Retinal pigment epithelial cell (primary cell): ENCODE data around the gene TEF.

Experiments used
- DNase-seq: peaks from one replicate; pipeline ENCODE4 v3.0.0-alpha.2; 2010; ENCODE audit warnings: low read depth
- H3K4me3 ChIP-seq: 2 replicates; pipeline ENCODE4 v1.5.1; 2011; ENCODE audit warnings: mild to moderate bottlenecking, low read length, control low read depth, moderate library complexity
- TF ChIP-seq, protein P1 (sequence below): conservative IDR thresholded peaks from 2 replicates; pipeline ENCODE4 v1.5.1; 2011; ENCODE audit warnings: low read depth, low read length, control low read depth, inconsistent platforms

Gene TEF

DNA sequence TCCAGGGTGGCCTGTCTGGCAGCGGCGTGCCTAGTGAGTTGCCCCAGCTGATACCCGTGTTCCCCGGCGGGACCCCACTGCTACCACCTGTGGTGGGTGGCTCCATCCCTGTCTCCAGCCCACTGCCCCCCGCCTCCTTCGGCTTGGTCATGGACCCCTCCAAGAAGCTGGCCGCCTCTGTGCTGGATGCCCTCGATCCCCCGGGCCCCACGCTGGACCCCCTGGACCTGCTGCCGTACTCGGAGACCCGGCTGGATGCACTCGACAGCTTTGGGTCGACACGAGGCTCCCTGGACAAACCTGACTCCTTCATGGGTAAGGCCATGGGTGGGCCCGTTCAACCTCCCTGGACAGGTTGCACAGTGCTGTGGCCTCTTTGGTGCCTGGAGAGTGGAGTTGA is 41.9 kb upstream of the TEF start:
- TF ChIP-seq, protein P1, sequence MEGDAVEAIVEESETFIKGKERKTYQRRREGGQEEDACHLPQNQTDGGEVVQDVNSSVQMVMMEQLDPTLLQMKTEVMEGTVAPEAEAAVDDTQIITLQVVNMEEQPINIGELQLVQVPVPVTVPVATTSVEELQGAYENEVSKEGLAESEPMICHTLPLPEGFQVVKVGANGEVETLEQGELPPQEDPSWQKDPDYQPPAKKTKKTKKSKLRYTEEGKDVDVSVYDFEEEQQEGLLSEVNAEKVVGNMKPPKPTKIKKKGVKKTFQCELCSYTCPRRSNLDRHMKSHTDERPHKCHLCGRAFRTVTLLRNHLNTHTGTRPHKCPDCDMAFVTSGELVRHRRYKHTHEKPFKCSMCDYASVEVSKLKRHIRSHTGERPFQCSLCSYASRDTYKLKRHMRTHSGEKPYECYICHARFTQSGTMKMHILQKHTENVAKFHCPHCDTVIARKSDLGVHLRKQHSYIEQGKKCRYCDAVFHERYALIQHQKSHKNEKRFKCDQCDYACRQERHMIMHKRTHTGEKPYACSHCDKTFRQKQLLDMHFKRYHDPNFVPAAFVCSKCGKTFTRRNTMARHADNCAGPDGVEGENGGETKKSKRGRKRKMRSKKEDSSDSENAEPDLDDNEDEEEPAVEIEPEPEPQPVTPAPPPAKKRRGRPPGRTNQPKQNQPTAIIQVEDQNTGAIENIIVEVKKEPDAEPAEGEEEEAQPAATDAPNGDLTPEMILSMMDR: no peak
- H3K4me3 ChIP-seq: no peak overlapping the region
- no peak for DNase-seq

DNA sequence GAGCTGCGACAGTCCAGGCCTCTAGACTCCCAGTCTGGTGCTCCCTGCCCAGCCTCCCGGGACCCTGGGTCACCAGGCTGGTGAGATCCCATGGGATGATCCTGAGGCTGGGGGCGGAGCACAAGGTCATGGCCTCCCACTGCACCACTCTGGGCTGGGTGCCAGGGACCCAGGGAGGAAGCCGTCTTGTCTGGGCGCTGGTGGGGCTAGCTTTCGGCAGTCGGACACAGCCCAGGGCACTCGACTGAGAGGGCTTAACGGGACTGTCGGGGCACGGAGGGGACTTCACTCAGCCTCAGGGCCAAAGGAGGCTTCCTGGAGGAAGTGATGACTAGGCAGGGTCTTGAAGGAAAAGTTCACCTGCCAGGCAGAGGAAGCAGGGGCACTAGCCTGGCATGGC is 41.4 kb upstream of the TEF start:
- TF ChIP-seq, protein P1: no peak

DNA sequence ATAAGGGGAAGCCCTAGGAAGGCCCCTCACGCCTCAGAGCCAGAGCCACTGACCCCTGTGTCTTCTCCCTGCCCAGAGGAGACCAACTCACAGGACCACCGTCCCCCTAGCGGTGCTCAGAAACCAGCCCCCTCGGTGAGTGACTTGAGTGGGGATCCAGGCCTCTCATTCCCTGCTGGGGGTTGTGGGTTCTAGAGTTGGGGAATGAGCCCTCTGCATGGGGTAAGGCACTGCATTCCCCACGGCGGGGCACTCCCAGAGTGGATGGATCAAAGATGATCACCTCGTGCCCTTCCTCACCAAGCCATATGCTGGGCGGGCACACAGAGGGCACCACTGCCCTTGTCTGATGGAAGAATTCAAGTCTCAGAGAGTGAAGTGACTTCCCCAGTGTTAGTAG is 40.7 kb upstream of the TEF start:
- TF ChIP-seq, protein P1: no peak
- H3K4me3 ChIP-seq: no peak overlapping the region
- DNase-seq: no peak

More for the DNA sequence above, 41.4 kb upstream of the TEF start:
- no peak for DNase-seq
- H3K4me3 ChIP-seq: no peak overlapping the region

DNA sequence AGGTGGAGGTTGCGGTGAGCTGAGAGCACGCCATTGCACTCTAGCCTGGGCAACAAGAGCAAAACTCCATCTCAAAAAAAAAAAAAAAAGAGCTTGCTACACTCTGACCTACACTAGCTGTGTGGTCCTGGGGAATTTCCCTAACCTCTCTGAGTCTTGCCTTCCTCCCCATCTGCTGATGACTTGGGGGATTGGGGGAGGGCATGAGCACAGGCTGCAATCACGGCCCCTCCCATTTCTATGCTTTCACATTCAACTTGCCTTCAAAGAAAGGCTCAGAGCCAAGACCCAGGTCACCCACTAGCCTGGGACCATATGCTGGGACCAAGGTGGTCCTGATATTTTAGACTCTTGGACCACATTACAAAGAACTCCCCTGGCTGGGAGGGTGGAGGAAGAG is 39.8 kb upstream of the TEF start:
- TF ChIP-seq, protein P1: no peak
- H3K4me3 ChIP-seq: no peak overlapping the region
- DNase-seq: no peak

GRCh38 chr22:41343300-41343699 is 38.4 kb upstream of the TEF start:
- no peak overlapping the region for H3K4me3 ChIP-seq
- TF ChIP-seq, protein P1: no peak
- no peak for DNase-seq

DNA sequence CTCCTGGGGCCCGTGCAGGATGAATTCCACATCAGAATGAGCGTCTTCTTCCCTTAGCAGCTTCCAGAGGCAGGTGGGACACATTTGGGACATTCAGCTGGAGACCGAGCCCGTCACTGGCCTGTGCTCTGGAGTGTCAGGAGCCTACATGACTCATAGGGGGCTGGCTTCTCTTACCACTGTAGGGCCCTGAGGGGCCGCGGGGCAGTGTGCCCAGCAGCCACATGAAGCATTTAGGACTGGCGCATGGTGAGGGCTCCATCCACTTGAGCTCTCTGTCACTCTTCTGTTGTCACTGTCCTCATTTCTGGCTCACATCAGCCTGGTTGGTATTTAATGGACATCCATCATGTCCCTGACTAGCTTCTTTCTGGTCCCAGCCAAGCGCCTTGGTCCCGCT is 38.0 kb upstream of the TEF start:
- no peak overlapping the region for H3K4me3 ChIP-seq
- TF ChIP-seq, protein P1: no peak
- DNase-seq: no peak

GRCh38 chr22:41344189-41344788 is 37.5 kb upstream of the TEF start:
- TF ChIP-seq, protein P1: no peak
- DNase-seq: no peak
- no peak overlapping the region for H3K4me3 ChIP-seq
